Ascending aorta (tissue), 2 donors: ENCODE measurements around the gene CCDC142. TPM values are rescaled to one million over a fixed set of nuclear protein-coding genes. Genes with fewer than 3 reads are reported as not detected.
"Not testable (repeated sequence)": the region's sequence is repeated elsewhere in the genome, so short reads cannot be mapped to it uniquely, and the experiment has no call there.

Source experiments
- DNase-seq, 2 donors: peaks; one replicate each; pipeline ENCODE4 v3.0.0-alpha.2; 2019; ENCODE audit warnings: low spot score in 2 of 2
- H3K27ac ChIP-seq, 2 donors: fragments of 200-600 bp; sonication (generic); one replicate each; pipeline ENCODE4 v1.5.1; 2016 to 2017; ENCODE audit warnings: mild to moderate bottlenecking in 1 of 2
- H3K27me3 ChIP-seq: fragments of 200-600 bp; sonication (generic); one replicate; pipeline ENCODE4 v1.5.1; 2017
- H3K36me3 ChIP-seq, 2 donors: fragments of 200-600 bp; sonication (generic); one replicate each; pipeline ENCODE4 v1.5.1; 2016
- H3K4me1 ChIP-seq, 2 donors: fragments of 200-600 bp; sonication (generic); one replicate each; pipeline ENCODE4 v1.5.1; 2016 to 2017; ENCODE audit warnings: mild to moderate bottlenecking in 1 of 2
- H3K4me3 ChIP-seq, 2 donors: fragments of 200-600 bp; sonication (generic); one replicate each; pipeline ENCODE4 v1.5.1; 2016 to 2017; ENCODE audit warnings: mild to moderate bottlenecking in 1 of 2
- H3K9me3 ChIP-seq, 2 donors: fragments of 200-600 bp; sonication (generic); one replicate each; pipeline ENCODE4 v1.5.1; 2016
- CTCF ChIP-seq, 3 experiments: fragments of 200-600 bp in 2 of 3; fragments of 450-650 bp in 1 of 3; sonication (generic) in 2 of 3; IDR thresholded peaks; one replicate each; pipeline ENCODE4 v1.5.1; 2016 to 2019; ENCODE audit warnings: antibody characterized with exemption in 3 of 3, mild to moderate bottlenecking in 1 of 3, moderate library complexity in 1 of 3
- intact Hi-C: fragments of 100-400 bp; cut with DNase I; formaldehyde crosslinking; loops from one replicate; pipeline ENCODE4 v1.15.1; 2023
- total RNA-seq: library from RNA; depleted of rRNA; stranded (reverse); fragments of >200 nt; gene quantifications from one replicate; pipeline ENCODE4 v1.1.0, GENCODE V29; 2016

The CCDC142 gene
- total RNA-seq, 1 donor from 2014 or later, result 16.5 TPM

- no peak for TF ChIP-seq CTCF (IDR thresholded peaks at IDR 0.05)
- intact Hi-C loops, result no loop called here
Observed at GRCh38 chr2:74462786-74463105, 20.1 kb downstream of the CCDC142 start.

GRCh38 chr2:74462054-74462785 is 20.6 kb downstream of the CCDC142 start:
- H3K27me3 ChIP-seq, result no peaks in the 10 kb centered on the region
- H3K9me3 ChIP-seq, result no peaks in the 10 kb centered on the region
- DNase-seq, result no peak
- H3K36me3 ChIP-seq, result peaks cover 8 to 21% of the 10 kb centered on the region in 2 donors
- no peak overlapping the region for H3K4me3 ChIP-seq
- peaks cover 8 to 18% of the 10 kb centered on the region in 2 donors for H3K4me1 ChIP-seq
- TF ChIP-seq CTCF (IDR thresholded peaks at IDR 0.05), result no peak
- no peak overlapping the region for H3K27ac ChIP-seq
- intact Hi-C loops, result no loop called here

More at GRCh38 chr2:74462786-74463105, 20.1 kb downstream of the CCDC142 start:
- Histone ChIP-seq H3K4me3 (no peak overlapping the region), H3K27ac (no peak overlapping the region), H3K27me3 (no peaks in the 10 kb centered on the region), H3K9me3 (no peaks in the 10 kb centered on the region), H3K4me1 (peaks cover 8 to 18% of the 10 kb centered on the region in 2 donors), H3K36me3 (peaks cover 8 to 21% of the 10 kb centered on the region in 2 donors)
- no peak for DNase-seq

- Histone ChIP-seq H3K4me1 (peaks cover 8 to 26% of the 10 kb centered on the region in 2 donors), H3K27ac (no peak overlapping the region), H3K27me3 (no peaks in the 10 kb centered on the region), H3K36me3 (peaks cover 8 to 21% of the 10 kb centered on the region in 2 donors), H3K4me3 (no peak overlapping the region), H3K9me3 (no peaks in the 10 kb centered on the region)
- intact Hi-C loops, result no loop called here
- DNase-seq, result no peak
- TF ChIP-seq CTCF (IDR thresholded peaks at IDR 0.05), result no peak
Observed at GRCh38 chr2:74461187-74462053, 21.4 kb downstream of the CCDC142 start.

GRCh38 chr2:74460187-74460586 is 22.6 kb downstream of the CCDC142 start:
- Histone ChIP-seq H3K36me3 (peaks cover 8 to 21% of the 10 kb centered on the region in 2 donors), H3K4me1 (peaks cover 14 to 34% of the 10 kb centered on the region in 2 donors)
- H3K27ac ChIP-seq, H3K9me3 ChIP-seq, intact Hi-C loops, DNase-seq, H3K4me3 ChIP-seq, H3K27me3 ChIP-seq: not testable (repeated sequence)

GRCh38 chr2:74459503-74460118 is 23.2 kb downstream of the CCDC142 start:
- intact Hi-C loops, result loop anchor here (2.0 to 10.0 kb wide), 5 partner anchors 13 to 1905 kb away; partner anchors contain the start of genes AUP1, CCT7, HTRA2 and MRPL53
- H3K36me3 ChIP-seq, result peaks cover 8 to 21% of the 10 kb centered on the region in 2 donors
- DNase-seq, H3K27ac ChIP-seq, H3K9me3 ChIP-seq, H3K4me3 ChIP-seq, H3K27me3 ChIP-seq: not testable (repeated sequence)
- peaks cover 15 to 34% of the 10 kb centered on the region in 2 donors for H3K4me1 ChIP-seq

- no peaks in the 10 kb centered on the region for H3K27me3 ChIP-seq
- H3K4me1 ChIP-seq, result peaks cover 8 to 31% of the 10 kb centered on the region in 2 donors
- H3K4me3 ChIP-seq, result peak overlapping the region; percentile 72 to 78
- no peak for DNase-seq
- H3K9me3 ChIP-seq, result no peaks in the 10 kb centered on the region
- intact Hi-C loops, result loop anchor here (1.0 to 10.0 kb wide), 6 partner anchors 14 to 1904 kb away; partner anchors contain the start of genes AUP1, CCT7, HTRA2 and MRPL53
- TF ChIP-seq CTCF (IDR thresholded peaks at IDR 0.05), result no peak
- H3K36me3 ChIP-seq, result peaks cover 8 to 21% of the 10 kb centered on the region in 2 donors
- H3K27ac ChIP-seq, result peak overlapping the region; percentile 78 to 94
Observed at GRCh38 chr2:74458938-74459363, 23.8 kb downstream of the CCDC142 start.
